Testis (tissue), 2 donors: Measurements from ENCODE around the gene NPVF.

Source experiments
- POLR2A ChIP-seq: fragments of 450-650 bp; IDR thresholded peaks from one replicate; pipeline ENCODE4 v1.6.1; 2017; ENCODE audit warnings: antibody characterized with exemption, mild to moderate bottlenecking, moderate library complexity
- TF ChIP-seq, protein P1 (sequence below), 3 experiments: fragments of 450-650 bp in 2 of 3; fragments of 200-600 bp in 1 of 3; sonication (generic) in 1 of 3; IDR thresholded peaks; one replicate each; pipeline ENCODE4 v1.5.1; 2016 to 2019; ENCODE audit warnings: antibody characterized with exemption in 3 of 3, mild to moderate bottlenecking in 2 of 3, moderate library complexity in 1 of 3

DNA sequence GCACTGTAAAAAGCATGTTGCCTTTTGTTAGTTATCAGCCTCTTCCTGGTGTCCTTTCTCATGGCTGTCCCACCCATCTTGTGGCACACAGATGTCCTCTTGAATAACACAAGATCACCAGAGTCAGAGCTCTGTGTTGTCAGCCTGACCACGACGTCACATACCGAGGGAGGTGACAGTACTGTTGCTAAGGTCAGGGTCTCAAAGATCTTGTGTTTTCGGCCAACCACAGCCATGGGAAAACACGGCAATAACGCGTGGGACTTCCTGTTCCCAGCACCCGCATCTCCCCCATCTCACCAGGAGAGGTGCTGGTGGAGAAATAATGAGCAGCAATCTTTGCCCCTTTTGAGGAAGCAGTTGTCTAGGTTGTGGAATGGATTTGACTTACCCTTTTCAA, 40.4 kb downstream of the NPVF start:
- TF ChIP-seq, protein P1, sequence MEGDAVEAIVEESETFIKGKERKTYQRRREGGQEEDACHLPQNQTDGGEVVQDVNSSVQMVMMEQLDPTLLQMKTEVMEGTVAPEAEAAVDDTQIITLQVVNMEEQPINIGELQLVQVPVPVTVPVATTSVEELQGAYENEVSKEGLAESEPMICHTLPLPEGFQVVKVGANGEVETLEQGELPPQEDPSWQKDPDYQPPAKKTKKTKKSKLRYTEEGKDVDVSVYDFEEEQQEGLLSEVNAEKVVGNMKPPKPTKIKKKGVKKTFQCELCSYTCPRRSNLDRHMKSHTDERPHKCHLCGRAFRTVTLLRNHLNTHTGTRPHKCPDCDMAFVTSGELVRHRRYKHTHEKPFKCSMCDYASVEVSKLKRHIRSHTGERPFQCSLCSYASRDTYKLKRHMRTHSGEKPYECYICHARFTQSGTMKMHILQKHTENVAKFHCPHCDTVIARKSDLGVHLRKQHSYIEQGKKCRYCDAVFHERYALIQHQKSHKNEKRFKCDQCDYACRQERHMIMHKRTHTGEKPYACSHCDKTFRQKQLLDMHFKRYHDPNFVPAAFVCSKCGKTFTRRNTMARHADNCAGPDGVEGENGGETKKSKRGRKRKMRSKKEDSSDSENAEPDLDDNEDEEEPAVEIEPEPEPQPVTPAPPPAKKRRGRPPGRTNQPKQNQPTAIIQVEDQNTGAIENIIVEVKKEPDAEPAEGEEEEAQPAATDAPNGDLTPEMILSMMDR (IDR thresholded peaks at IDR 0.05) = no peak
- no peak for TF ChIP-seq POLR2A
